K562 (cell line): ENCODE measurements around the gene ZFP64. TPM values are rescaled to one million over a fixed set of nuclear protein-coding genes. Genes with fewer than 3 reads are reported as not detected.

ENCODE experiments used
- ATAC-seq: fragments of 200-7000 bp; cut with Tn5 transposase; 3 replicates; pipeline ENCODE4 v1.9.1; 2020; ENCODE audit warnings: moderate library complexity
- BruUV-seq: library from RNA; stranded (reverse); fragments of 400-500 nt; replicated peaks from 2 replicates; lab custom pipeline; 2021; lab: Mats Ljungman, UMichigan
- CTCF ChIA-PET: fragments of 300-600 bp; formaldehyde crosslinking; extraction: SDS; loops from one replicate; lab custom pipeline; 2021; ENCODE audit warnings: low intra/inter-chr PET ratio; lab: Yijun Ruan, JAX
- POLR2A ChIA-PET: fragments of 300-600, 350-650 bp; sonication (Branson Sonifier 250); formaldehyde crosslinking; extraction: SDS; loops from one replicate; lab custom pipeline; 2021; ENCODE audit warnings: antibody characterized with exemption, inconsistent platforms; lab: Yijun Ruan, JAX
- DNase-seq, 4 experiments: peaks; one replicate each; pipeline versions ENCODE4 v3.0.0 to v3.0.0-alpha.2; 2011 to 2018; ENCODE audit warnings: low spot score in 3 of 4, mixed read lengths in 3 of 4; ENCODE audit errors: extremely low read depth in 1 of 4
- FAIRE-seq: peaks from 2 replicates; lab custom pipeline; 2011; peaks lifted over from hg19 to GRCh38; lab: Jason Lieb, UNC
- H2AFZ ChIP-seq: 2 replicates; pipeline ENCODE4 v1.6.0; 2011; ENCODE audit warnings: low read depth, low read length, control low read depth, inconsistent platforms
- H3K27ac ChIP-seq: fragments of 200-600 bp; 3 replicates; pipeline ENCODE4 v1.8.0; 2011; ENCODE audit warnings: low read depth, mild to moderate bottlenecking, control low read depth, inconsistent platforms, low read length, moderate library complexity, mixed read lengths; ENCODE audit errors: extremely low read depth
- H3K27me3 ChIP-seq, 2 experiments: fragments of 300-600 bp in 1 of 2; 2 replicates in 1 of 2; 3 replicates in 1 of 2; pipeline versions ENCODE4 v1.6.0 to v1.8.0; 2011; ENCODE audit warnings: inconsistent platforms in 2 of 2, low read length in 2 of 2, mild to moderate bottlenecking in 1 of 2, mixed read lengths in 1 of 2, moderate library complexity in 1 of 2; ENCODE audit not compliant: control insufficient read depth in 2 of 2, insufficient read depth in 2 of 2
- H3K36me3 ChIP-seq: fragments of 300-600 bp; 3 replicates; pipeline ENCODE4 v1.8.0; 2011; ENCODE audit warnings: mild to moderate bottlenecking, low read length, inconsistent platforms; ENCODE audit not compliant: control insufficient read depth, insufficient read depth
- H3K4me1 ChIP-seq, 2 experiments: fragments of 200-600 bp in 1 of 2; replicated peaks in 1 of 2; 2 replicates in 1 of 2; 3 replicates in 1 of 2; pipeline versions ENCODE4 v1.5.1 to v1.8.0; 2011; ENCODE audit warnings: inconsistent platforms in 2 of 2, low read length in 2 of 2, mild to moderate bottlenecking in 1 of 2, mixed read lengths in 1 of 2, moderate library complexity in 1 of 2; ENCODE audit not compliant: control insufficient read depth in 2 of 2, insufficient read depth in 2 of 2
- H3K4me2 ChIP-seq: 2 replicates; pipeline ENCODE4 v1.6.1; 2011; ENCODE audit warnings: low read length, control low read depth, inconsistent platforms, mixed read lengths; ENCODE audit not compliant: insufficient read depth
- H3K4me3 ChIP-seq: fragments of 200-600 bp; sonication (generic), shearing (Covaris generic); 2 replicates; pipeline ENCODE4 v1.5.1; 2016; ENCODE audit warnings: control low read depth, inconsistent platforms
- H3K79me2 ChIP-seq: fragments of 200-600 bp; 3 replicates; pipeline ENCODE4 v1.8.0; 2011; ENCODE audit warnings: low read length, inconsistent platforms; ENCODE audit not compliant: control insufficient read depth, insufficient read depth
- H3K9ac ChIP-seq, 2 experiments: 2 replicates each; pipeline versions ENCODE4 v1.6.0 to v1.6.1; 2011; ENCODE audit warnings: low read depth in 2 of 2, low read length in 2 of 2, control low read depth in 1 of 2, inconsistent platforms in 1 of 2, mild to moderate bottlenecking in 1 of 2, mixed read lengths in 1 of 2; ENCODE audit not compliant: insufficient read depth in 1 of 2
- H3K9me1 ChIP-seq: one replicate; pipeline ENCODE4 v1.6.0; 2011; ENCODE audit warnings: inconsistent platforms, mild to moderate bottlenecking, low read length, moderate library complexity; ENCODE audit not compliant: control insufficient read depth, insufficient read depth
- H3K9me3 ChIP-seq: replicated peaks from 2 replicates; pipeline ENCODE4 v1.5.1; 2011; ENCODE audit warnings: low read depth, low read length, inconsistent platforms; ENCODE audit not compliant: control insufficient read depth, insufficient read depth
- H4K20me1 ChIP-seq: replicated peaks from 2 replicates; pipeline ENCODE4 v1.6.1; 2011; ENCODE audit warnings: low read length, inconsistent platforms, mixed read lengths; ENCODE audit not compliant: control insufficient read depth, insufficient read depth
- CBX3 ChIP-seq, 2 experiments: IDR thresholded peaks; 1 replicate in 1 of 2; 2 replicates in 1 of 2; pipeline ENCODE4 v1.6.1; 2012; ENCODE audit warnings: inconsistent platforms in 2 of 2, low read length in 2 of 2, borderline replicate concordance in 1 of 2, control low read depth in 1 of 2
- EP400 ChIP-seq: fragments of 450-650 bp; IDR thresholded peaks from 2 replicates; pipeline ENCODE4 v1.6.1; 2017; ENCODE audit warnings: antibody characterized with exemption, mild to moderate bottlenecking, moderate library complexity
- NBN ChIP-seq: fragments of 450-650 bp; IDR thresholded peaks from 2 replicates; pipeline ENCODE4 v1.6.1; 2016; ENCODE audit warnings: low read depth, mild to moderate bottlenecking
- RAD21 ChIP-seq, 2 experiments: fragments of 250-450 bp in 1 of 2; fragments of 450-650 bp in 1 of 2; sonication (Bioruptor Pico) in 1 of 2; formaldehyde crosslinking in 1 of 2; IDR thresholded peaks in 1 of 2; conservative IDR thresholded peaks in 1 of 2; 2 replicates each; pipeline versions ENCODE4 v1.4.0 to v1.8.0; 2020 to 2022; ENCODE audit warnings: mild to moderate bottlenecking in 2 of 2, moderate library complexity in 1 of 2
- RHOXF2B ChIP-seq: fragments of 250-450 bp; sonication (Bioruptor Pico); conservative IDR thresholded peaks from 2 replicates; pipeline ENCODE4 v1.5.1; 2021
- SMC3 ChIP-seq: conservative IDR thresholded peaks from 2 replicates; pipeline ENCODE4 v1.6.1; 2011; ENCODE audit warnings: low read depth, low read length, improper control_type of control experiment; ENCODE audit not compliant: insufficient read depth
- ZNF354B ChIP-seq: fragments of 250-450 bp; sonication (Bioruptor Pico); IDR thresholded peaks from 2 replicates; pipeline ENCODE4 v1.4.0; 2020
- in situ Hi-C: fragments of 300-500 bp; cut with MboI; formaldehyde crosslinking; loops from 4 replicates; pipeline ENCODE4 v1.15.0; 2018; ENCODE audit warnings: inconsistent platforms, mixed read lengths
- intact Hi-C: fragments of 100-400 bp; cut with micrococcal nuclease; formaldehyde crosslinking; loops from 2 replicates; pipeline ENCODE4 v1.14.2; 2022
- polyA plus RNA-seq, 8 experiments: library from polyadenylated mRNA; depleted of rRNA in 4 of 8; stranded (reverse) in 5 of 8; unstranded in 3 of 8; fragments of >200 nt; fragmentation: Nextera tagmentation in 2 of 8; fragmentation: Illumina TruSeq in 1 of 8; extraction: Ambion mirVana in 2 of 8; extraction: Trizol in 1 of 8; gene quantifications; 2 replicates each; pipeline versions ENCODE4 v1.2.1 to v1.2.3, GENCODE V29; 2011 to 2014; ENCODE audit warnings: inconsistent platforms in 1 of 8, missing spikeins in 1 of 8
- total RNA-seq, 7 experiments: library from RNA; depleted of rRNA in 6 of 7; stranded (reverse); fragments of >200 nt in 6 of 7; fragmentation: Illumina TruSeq in 2 of 7; extraction: Trizol in 2 of 7; gene quantifications; 2 replicates each; pipeline versions ENCODE4 v1.2.1 to v1.2.3, GENCODE V29; 2011 to 2021; ENCODE audit warnings: low replicate concordance in 1 of 7
- TF ChIP-seq, protein P1 (sequence below), 3 experiments: IDR thresholded peaks in 2 of 3; conservative IDR thresholded peaks in 1 of 3; 2 replicates each; pipeline ENCODE4 v1.5.1; 2011 to 2012; ENCODE audit warnings: low read length in 3 of 3, mild to moderate bottlenecking in 3 of 3, control low read depth in 2 of 3, improper control_type of control experiment in 1 of 3, inconsistent platforms in 1 of 3, low read depth in 1 of 3, mixed read lengths in 1 of 3, moderate library complexity in 1 of 3; ENCODE audit not compliant: insufficient read depth in 2 of 3
- TF ChIP-seq, protein P2 (sequence below): fragments of 250-450 bp; sonication (Bioruptor Pico); IDR thresholded peaks from 2 replicates; pipeline ENCODE4 v1.5.1; 2021; ENCODE audit warnings: mild to moderate bottlenecking
- TF ChIP-seq, protein P3 (sequence below), 2 experiments: fragments of 450-650 bp; conservative IDR thresholded peaks; 2 replicates each; pipeline ENCODE4 v1.6.1; 2017; ENCODE audit warnings: mild to moderate bottlenecking in 2 of 2, moderate library complexity in 2 of 2
- TF ChIP-seq, protein P4 (sequence below): fragments of 250-450 bp; sonication (Bioruptor Pico); IDR thresholded peaks from 2 replicates; pipeline ENCODE4 v1.5.0; 2021
- TF ChIP-seq, protein P5 (sequence below), 2 experiments: IDR thresholded peaks; 2 replicates each; pipeline ENCODE4 v1.6.1; 2011; ENCODE audit warnings: borderline replicate concordance in 1 of 2, control low read depth in 1 of 2, low read depth in 1 of 2, low read length in 1 of 2, mild to moderate bottlenecking in 1 of 2, mixed read lengths in 1 of 2, moderate library complexity in 1 of 2; ENCODE audit not compliant: insufficient read depth in 1 of 2, insufficient read length in 1 of 2, poor library complexity in 1 of 2, severe bottlenecking in 1 of 2; ENCODE audit errors: extremely low read depth in 1 of 2

Gene ZFP64
- total and polyA plus RNA-seq, 9 of the 15 experiments (the other 6 are each of a cell fraction or from before 2014, with no cell fraction given): 1.4 to 13.4 (median 7.0) TPM

DNA sequence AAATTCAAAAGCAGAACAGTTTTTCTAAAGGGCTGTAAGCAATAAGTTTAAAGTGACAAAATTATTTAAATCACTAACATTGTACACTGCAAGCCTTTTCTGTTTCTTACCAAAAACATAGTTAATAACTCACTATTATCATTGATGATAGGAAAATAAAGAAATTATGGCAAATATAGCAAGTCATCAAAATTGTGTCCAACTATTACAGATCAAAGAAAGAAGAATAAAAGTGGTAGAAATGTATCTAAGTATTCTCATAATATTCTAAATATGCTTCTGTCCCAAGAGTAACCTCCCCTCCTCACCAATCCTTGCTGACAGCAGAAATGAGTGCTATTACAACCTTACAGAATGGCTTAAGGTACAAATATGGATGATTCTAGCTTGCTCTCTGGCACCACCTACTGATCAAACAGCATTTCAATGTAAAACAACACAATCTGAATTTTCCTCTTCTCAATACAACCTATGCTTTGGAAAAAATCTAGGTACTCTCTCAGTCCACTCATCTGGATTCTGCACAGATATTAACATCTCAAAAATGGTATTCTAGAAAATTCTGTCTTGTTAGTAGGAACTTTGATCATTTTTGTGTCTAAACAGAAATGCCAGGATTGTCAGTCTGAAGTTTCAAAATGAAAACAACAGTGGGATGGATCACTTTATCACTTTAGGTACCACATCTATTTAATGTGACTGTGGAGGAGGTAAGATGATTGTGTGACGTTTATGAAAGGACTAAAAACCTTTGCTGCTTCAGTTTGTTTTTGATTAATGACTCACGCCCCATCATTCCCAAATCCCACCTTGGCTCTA is 40.9 kb downstream of the ZFP64 start (continued):
- TF ChIP-seq RAD21 (CRISPR knock-in tag; conservative IDR thresholded peaks at IDR 0.05 in 1 of 2, IDR thresholded peaks at IDR 0.05 in 1 of 2) (peak; percentile 58 to 62), SMC3 (0 out of 2 replicates have a peak, but pooled peaks have one; percentile 22), EP400 (no peak)
- TF ChIP-seq, protein P1, sequence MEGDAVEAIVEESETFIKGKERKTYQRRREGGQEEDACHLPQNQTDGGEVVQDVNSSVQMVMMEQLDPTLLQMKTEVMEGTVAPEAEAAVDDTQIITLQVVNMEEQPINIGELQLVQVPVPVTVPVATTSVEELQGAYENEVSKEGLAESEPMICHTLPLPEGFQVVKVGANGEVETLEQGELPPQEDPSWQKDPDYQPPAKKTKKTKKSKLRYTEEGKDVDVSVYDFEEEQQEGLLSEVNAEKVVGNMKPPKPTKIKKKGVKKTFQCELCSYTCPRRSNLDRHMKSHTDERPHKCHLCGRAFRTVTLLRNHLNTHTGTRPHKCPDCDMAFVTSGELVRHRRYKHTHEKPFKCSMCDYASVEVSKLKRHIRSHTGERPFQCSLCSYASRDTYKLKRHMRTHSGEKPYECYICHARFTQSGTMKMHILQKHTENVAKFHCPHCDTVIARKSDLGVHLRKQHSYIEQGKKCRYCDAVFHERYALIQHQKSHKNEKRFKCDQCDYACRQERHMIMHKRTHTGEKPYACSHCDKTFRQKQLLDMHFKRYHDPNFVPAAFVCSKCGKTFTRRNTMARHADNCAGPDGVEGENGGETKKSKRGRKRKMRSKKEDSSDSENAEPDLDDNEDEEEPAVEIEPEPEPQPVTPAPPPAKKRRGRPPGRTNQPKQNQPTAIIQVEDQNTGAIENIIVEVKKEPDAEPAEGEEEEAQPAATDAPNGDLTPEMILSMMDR (IDR thresholded peaks at IDR 0.05 in 2 of 3, conservative IDR thresholded peaks at IDR 0.05 in 1 of 3; ENCODE audit: insufficient read depth in 2 of 3, low read depth in 1 of 3, low read length in 3 of 3): peak; percentile 50 to 71 (median 67); a peak in 5 of 6 replicates

DNA sequence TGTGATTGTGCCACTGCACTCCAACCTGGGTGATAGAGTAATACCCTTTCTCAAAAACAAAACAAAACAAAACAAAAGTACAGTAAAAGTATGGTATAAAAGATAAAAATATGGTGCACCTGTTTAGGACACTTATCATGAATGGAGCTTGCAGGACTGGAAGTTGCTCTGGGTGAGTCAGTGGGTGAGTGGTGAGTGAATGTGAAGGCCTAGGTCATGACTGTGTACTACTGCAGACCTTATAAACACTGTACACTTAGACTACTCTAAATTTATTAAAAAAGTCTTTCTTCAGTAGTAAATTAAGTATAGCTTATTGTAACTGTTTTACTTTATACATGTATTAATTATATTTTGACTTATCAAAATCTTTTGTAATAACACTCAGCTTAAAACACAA is 46.0 kb downstream of the ZFP64 start:
- H3K27ac ChIP-seq: no peak overlapping the region
- no peak overlapping the region for H2AFZ ChIP-seq
- no peak overlapping the region for H3K9ac ChIP-seq
- POLR2A ChIA-PET: interaction anchor here (0.6 kb wide), 1 partner anchor 43 kb away, joined by 3 read pairs; no protein-coding TSS in a partner anchor
- intact Hi-C loops: no loop called here
- H3K9me3 ChIP-seq: no peaks in the 10 kb centered on the region
- H3K27me3 ChIP-seq: no peaks in the 10 kb centered on the region
- FAIRE-seq (no peak), ATAC-seq (no peak), DNase-seq (no peak)
- no TSS peak for BruUV-seq
- CTCF ChIA-PET: no interaction called here
- no peaks in the 10 kb centered on the region for H4K20me1 ChIP-seq
- no peaks in the 10 kb centered on the region for H3K9me1 ChIP-seq
- H3K4me3 ChIP-seq: no peak overlapping the region
- no peaks in the 10 kb centered on the region for H3K36me3 ChIP-seq
- no peaks in the 10 kb centered on the region; a peak in 1 of 5 replicates for H3K4me1 ChIP-seq
- in situ Hi-C loops: no loop called here
- no peak overlapping the region for H3K4me2 ChIP-seq
- H3K79me2 ChIP-seq: no peaks in the 10 kb centered on the region
- TF ChIP-seq, protein P2, sequence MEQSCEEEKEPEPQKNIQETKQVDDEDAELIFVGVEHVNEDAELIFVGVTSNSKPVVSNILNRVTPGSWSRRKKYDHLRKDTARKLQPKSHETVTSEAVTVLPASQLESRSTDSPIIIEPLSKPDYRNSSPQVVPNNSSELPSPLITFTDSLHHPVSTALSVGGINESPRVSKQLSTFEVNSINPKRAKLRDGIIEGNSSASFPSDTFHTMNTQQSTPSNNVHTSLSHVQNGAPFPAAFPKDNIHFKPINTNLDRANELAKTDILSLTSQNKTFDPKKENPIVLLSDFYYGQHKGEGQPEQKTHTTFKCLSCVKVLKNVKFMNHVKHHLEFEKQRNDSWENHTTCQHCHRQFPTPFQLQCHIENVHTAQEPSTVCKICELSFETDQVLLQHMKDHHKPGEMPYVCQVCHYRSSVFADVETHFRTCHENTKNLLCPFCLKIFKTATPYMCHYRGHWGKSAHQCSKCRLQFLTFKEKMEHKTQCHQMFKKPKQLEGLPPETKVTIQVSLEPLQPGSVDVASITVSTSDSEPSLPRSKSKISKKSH: no peak
- TF ChIP-seq ZNF354B (CRISPR knock-in tag): no peak
- TF ChIP-seq NBN: no peak
- TF ChIP-seq, protein P3, sequence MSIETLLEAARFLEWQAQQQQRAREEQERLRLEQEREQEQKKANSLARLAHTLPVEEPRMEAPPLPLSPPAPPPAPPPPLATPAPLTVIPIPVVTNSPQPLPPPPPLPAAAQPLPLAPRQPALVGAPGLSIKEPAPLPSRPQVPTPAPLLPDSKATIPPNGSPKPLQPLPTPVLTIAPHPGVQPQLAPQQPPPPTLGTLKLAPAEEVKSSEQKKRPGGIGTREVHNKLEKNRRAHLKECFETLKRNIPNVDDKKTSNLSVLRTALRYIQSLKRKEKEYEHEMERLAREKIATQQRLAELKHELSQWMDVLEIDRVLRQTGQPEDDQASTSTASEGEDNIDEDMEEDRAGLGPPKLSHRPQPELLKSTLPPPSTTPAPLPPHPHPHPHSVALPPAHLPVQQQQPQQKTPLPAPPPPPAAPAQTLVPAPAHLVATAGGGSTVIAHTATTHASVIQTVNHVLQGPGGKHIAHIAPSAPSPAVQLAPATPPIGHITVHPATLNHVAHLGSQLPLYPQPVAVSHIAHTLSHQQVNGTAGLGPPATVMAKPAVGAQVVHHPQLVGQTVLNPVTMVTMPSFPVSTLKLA (conservative IDR thresholded peaks at IDR 0.05): no peak
- TF ChIP-seq, protein P4, sequence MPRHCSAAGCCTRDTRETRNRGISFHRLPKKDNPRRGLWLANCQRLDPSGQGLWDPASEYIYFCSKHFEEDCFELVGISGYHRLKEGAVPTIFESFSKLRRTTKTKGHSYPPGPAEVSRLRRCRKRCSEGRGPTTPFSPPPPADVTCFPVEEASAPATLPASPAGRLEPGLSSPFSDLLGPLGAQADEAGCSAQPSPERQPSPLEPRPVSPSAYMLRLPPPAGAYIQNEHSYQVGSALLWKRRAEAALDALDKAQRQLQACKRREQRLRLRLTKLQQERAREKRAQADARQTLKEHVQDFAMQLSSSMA (CRISPR knock-in tag): no peak
- TF ChIP-seq RHOXF2B (CRISPR knock-in tag): no peak
- no peak for TF ChIP-seq CBX3 (IDR thresholded peaks at IDR 0.05; ENCODE audit: borderline replicate concordance in 1 of 2, low read length in 2 of 2)
- TF ChIP-seq, protein P5, sequence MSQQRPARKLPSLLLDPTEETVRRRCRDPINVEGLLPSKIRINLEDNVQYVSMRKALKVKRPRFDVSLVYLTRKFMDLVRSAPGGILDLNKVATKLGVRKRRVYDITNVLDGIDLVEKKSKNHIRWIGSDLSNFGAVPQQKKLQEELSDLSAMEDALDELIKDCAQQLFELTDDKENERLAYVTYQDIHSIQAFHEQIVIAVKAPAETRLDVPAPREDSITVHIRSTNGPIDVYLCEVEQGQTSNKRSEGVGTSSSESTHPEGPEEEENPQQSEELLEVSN (IDR thresholded peaks at IDR 0.05; ENCODE audit: borderline replicate concordance in 1 of 2, extremely low read depth in 1 of 2, insufficient read depth in 1 of 2, insufficient read length in 1 of 2, low read depth in 1 of 2, low read length in 1 of 2, poor library complexity in 1 of 2, severe bottlenecking in 1 of 2): no peak
